Activated CD4-positive, CD25-positive, alpha-beta regulatory T cell treated with anti-CD3 and anti-CD28 coated beads, Interleukin-2, amount 50 U/mL, for 16 hours (primary cell): ENCODE measurements around the gene SLC38A1.
"Not testable (repeated sequence)": the region's sequence is repeated elsewhere in the genome, so short reads cannot be mapped to it uniquely, and the experiment has no call there.

ENCODE experiments used
- DNase-seq: peaks from one replicate; pipeline ENCODE4 v3.0.0-alpha.2; 2020; ENCODE audit warnings: low read depth, low spot score

SLC38A1 gene

GRCh38 chr12:46167412-46167811 lies 101.4 kb downstream of the SLC38A1 start:
- DNase-seq = no peak

- DNase-seq = no peak
Observed at GRCh38 chr12:46165191-46165590, 103.7 kb downstream of the SLC38A1 start.

GRCh38 chr12:46164186-46164761 lies 104.6 kb downstream of the SLC38A1 start:
- no peak for DNase-seq

- not testable (repeated sequence) for DNase-seq
Observed at GRCh38 chr12:46162549-46163076, 106.2 kb downstream of the SLC38A1 start.

GRCh38 chr12:46160981-46161690 lies 107.7 kb downstream of the SLC38A1 start:
- no peak for DNase-seq

- no peak for DNase-seq
Observed at GRCh38 chr12:46160101-46160980, 108.5 kb downstream of the SLC38A1 start.

- no peak for DNase-seq
Observed at GRCh38 chr12:46159309-46159901, 109.4 kb downstream of the SLC38A1 start.

- DNase-seq = no peak
Observed at GRCh38 chr12:46158501-46158900, 110.3 kb downstream of the SLC38A1 start.

- no peak for DNase-seq
Observed at GRCh38 chr12:46154221-46154985, 114.4 kb downstream of the SLC38A1 start.

- no peak for DNase-seq
Observed at GRCh38 chr12:46153268-46153872, 115.5 kb downstream of the SLC38A1 start.

- DNase-seq = no peak
Observed at GRCh38 chr12:46152456-46152855, 116.4 kb downstream of the SLC38A1 start.

GRCh38 chr12:46150735-46151134 lies 118.1 kb downstream of the SLC38A1 start:
- no peak for DNase-seq

GRCh38 chr12:46149905-46150304 lies 118.9 kb downstream of the SLC38A1 start:
- no peak for DNase-seq

- DNase-seq = no peak
Observed at GRCh38 chr12:46149079-46149464, 119.8 kb downstream of the SLC38A1 start.

GRCh38 chr12:46148327-46149078 lies 120.3 kb downstream of the SLC38A1 start:
- no peak for DNase-seq

GRCh38 chr12:46147144-46147543 lies 121.7 kb downstream of the SLC38A1 start:
- no peak for DNase-seq

- no peak for DNase-seq
Observed at GRCh38 chr12:46145881-46146280, 123.0 kb downstream of the SLC38A1 start.

GRCh38 chr12:46144433-46144832 lies 124.4 kb downstream of the SLC38A1 start:
- no peak for DNase-seq

- DNase-seq = no peak
Observed at GRCh38 chr12:46136249-46136648, 132.6 kb downstream of the SLC38A1 start.

- no peak for DNase-seq
Observed at GRCh38 chr12:46135750-46136149, 133.1 kb downstream of the SLC38A1 start.
